Endothelial cell of umbilical vein (primary cell): ENCODE measurements around the gene ARF1. TPM values are rescaled to one million over a fixed set of nuclear protein-coding genes. Genes with fewer than 3 reads are reported as not detected.

Source experiments
- BruUV-seq: library from RNA; stranded (reverse); fragments of 400-500 nt; replicated peaks from 2 replicates; lab custom pipeline; 2021; lab: Mats Ljungman, UMichigan
- CTCF ChIA-PET: fragments of 300-600, 350-600 bp; sonication (Branson Sonifier 250); formaldehyde crosslinking; loops from one replicate; lab custom pipeline; 2021; ENCODE audit warnings: antibody characterized with exemption, inconsistent platforms; lab: Charles Lee
- POLR2A ChIA-PET: fragments of 300-600, 350-600 bp; sonication (Branson Sonifier 250); formaldehyde crosslinking; loops from one replicate; lab custom pipeline; 2021; ENCODE audit warnings: antibody characterized with exemption, inconsistent platforms; lab: Charles Lee
- DNase-seq: peaks from one replicate; pipeline ENCODE4 v3.0.0-alpha.2; 2011; ENCODE audit warnings: low read depth, low spot score
- FAIRE-seq: peaks from 2 replicates; lab custom pipeline; 2011; peaks lifted over from hg19 to GRCh38; lab: Jason Lieb, UNC
- H2AFZ ChIP-seq: 2 replicates; pipeline ENCODE4 v1.6.0; 2012; ENCODE audit warnings: low read depth, low read length, control low read depth, inconsistent platforms
- H3K27ac ChIP-seq: 2 replicates; pipeline ENCODE4 v1.5.1; 2011; ENCODE audit warnings: low read depth, mild to moderate bottlenecking, control low read depth, low read length, moderate library complexity; ENCODE audit not compliant: insufficient read depth
- H3K27me3 ChIP-seq, 2 experiments: 2 replicates each; pipeline versions ENCODE4 v1.6.0 to v1.6.1; 2011; ENCODE audit warnings: low read length in 2 of 2, mixed read lengths in 1 of 2; ENCODE audit not compliant: control insufficient read depth in 2 of 2, insufficient read depth in 2 of 2
- H3K36me3 ChIP-seq, 2 experiments: 2 replicates in 1 of 2; 3 replicates in 1 of 2; pipeline ENCODE4 v1.5.1; 2011; ENCODE audit warnings: low read length in 2 of 2, mild to moderate bottlenecking in 1 of 2, moderate library complexity in 1 of 2; ENCODE audit not compliant: control insufficient read depth in 2 of 2, insufficient read depth in 2 of 2; ENCODE audit errors: extremely low read depth in 1 of 2
- H3K4me1 ChIP-seq: 3 replicates; pipeline ENCODE4 v1.5.1; 2011; ENCODE audit warnings: mild to moderate bottlenecking, low read length; ENCODE audit not compliant: control insufficient read depth, insufficient read depth; ENCODE audit errors: extremely low read depth
- H3K4me2 ChIP-seq: 2 replicates; pipeline ENCODE4 v1.6.1; 2011; ENCODE audit warnings: low read length, control low read depth, mixed read lengths; ENCODE audit not compliant: insufficient read depth
- H3K4me3 ChIP-seq, 3 experiments: fragments of 200-600 bp in 1 of 3; sonication (generic), shearing (Covaris generic) in 1 of 3; replicated peaks in 1 of 3; 2 replicates each; pipeline ENCODE4 v1.5.1; 2011 to 2016; ENCODE audit warnings: control low read depth in 3 of 3, low read length in 3 of 3, mild to moderate bottlenecking in 2 of 3, inconsistent platforms in 1 of 3, low read depth in 1 of 3, moderate library complexity in 1 of 3; ENCODE audit not compliant: insufficient read depth in 1 of 3
- H3K79me2 ChIP-seq: 2 replicates; pipeline ENCODE4 v1.6.0; 2012; ENCODE audit warnings: low read length, inconsistent platforms; ENCODE audit not compliant: control insufficient read depth, insufficient read depth
- H3K9ac ChIP-seq: replicated peaks from 2 replicates; pipeline ENCODE3; 2011; ENCODE audit warnings: low read length, control low read depth; ENCODE audit not compliant: insufficient read depth; ENCODE audit errors: extremely low read depth
- H3K9me1 ChIP-seq: replicated peaks from 3 replicates; pipeline ENCODE4 v1.6.0; 2011; ENCODE audit warnings: mild to moderate bottlenecking, low read length; ENCODE audit not compliant: control insufficient read depth, insufficient read depth; ENCODE audit errors: extremely low read depth
- H3K9me3 ChIP-seq: replicated peaks from 2 replicates; pipeline ENCODE4 v1.5.1; 2012; ENCODE audit warnings: low read length, inconsistent platforms; ENCODE audit not compliant: control insufficient read depth, insufficient read depth
- H4K20me1 ChIP-seq: replicated peaks from 2 replicates; pipeline ENCODE3; 2011; ENCODE audit warnings: mild to moderate bottlenecking, low read length; ENCODE audit not compliant: control insufficient read depth, insufficient read depth; ENCODE audit errors: extremely low read depth
- JUN ChIP-seq: IDR thresholded peaks from 2 replicates; pipeline ENCODE4 v1.6.1; 2011; ENCODE audit warnings: borderline replicate concordance, low read depth; ENCODE audit not compliant: insufficient read length, insufficient read depth
- dilution Hi-C: fragments of 300-500 bp; cut with MboI; formaldehyde crosslinking; loops from one replicate; pipeline ENCODE4 v1.15.0; 2019; ENCODE audit warnings: low sequenced_read_pairs; ENCODE audit not compliant: extremely low pct_ligation_motif_present
- intact Hi-C: fragments of 100-400 bp; cut with micrococcal nuclease; formaldehyde crosslinking; loops from one replicate; pipeline ENCODE4 v1.10.0; 2022
- polyA plus RNA-seq, 4 experiments: library from polyadenylated mRNA; depleted of rRNA in 3 of 4; stranded (reverse) in 3 of 4; unstranded in 1 of 4; fragments of >200 nt; gene quantifications; 2 replicates each; pipeline versions ENCODE4 v1.2.1 to v1.2.3, GENCODE V29; 2011 to 2012; ENCODE audit warnings: missing spikeins in 1 of 4
- total RNA-seq: library from RNA; stranded (reverse); gene quantifications from 2 replicates; pipeline ENCODE4 v1.2.3, GENCODE V29; 2021
- TF ChIP-seq, protein P1 (sequence below), 2 donors: IDR thresholded peaks; 1 replicate in 1 of 2; 2 replicates in 1 of 2; pipeline ENCODE4 v1.5.1; 2011; ENCODE audit warnings: low read length in 2 of 2, mild to moderate bottlenecking in 2 of 2, moderate library complexity in 2 of 2, control low read depth in 1 of 2, inconsistent platforms in 1 of 2, low read depth in 1 of 2; ENCODE audit not compliant: insufficient read depth in 1 of 2; ENCODE audit errors: extremely low read depth in 1 of 2

ARF1 gene
- total and polyA plus RNA-seq, 2 donors (not counting 3 experiments of a cell fraction or from before 2014, with no cell fraction given) = 499 to 844 TPM

DNA sequence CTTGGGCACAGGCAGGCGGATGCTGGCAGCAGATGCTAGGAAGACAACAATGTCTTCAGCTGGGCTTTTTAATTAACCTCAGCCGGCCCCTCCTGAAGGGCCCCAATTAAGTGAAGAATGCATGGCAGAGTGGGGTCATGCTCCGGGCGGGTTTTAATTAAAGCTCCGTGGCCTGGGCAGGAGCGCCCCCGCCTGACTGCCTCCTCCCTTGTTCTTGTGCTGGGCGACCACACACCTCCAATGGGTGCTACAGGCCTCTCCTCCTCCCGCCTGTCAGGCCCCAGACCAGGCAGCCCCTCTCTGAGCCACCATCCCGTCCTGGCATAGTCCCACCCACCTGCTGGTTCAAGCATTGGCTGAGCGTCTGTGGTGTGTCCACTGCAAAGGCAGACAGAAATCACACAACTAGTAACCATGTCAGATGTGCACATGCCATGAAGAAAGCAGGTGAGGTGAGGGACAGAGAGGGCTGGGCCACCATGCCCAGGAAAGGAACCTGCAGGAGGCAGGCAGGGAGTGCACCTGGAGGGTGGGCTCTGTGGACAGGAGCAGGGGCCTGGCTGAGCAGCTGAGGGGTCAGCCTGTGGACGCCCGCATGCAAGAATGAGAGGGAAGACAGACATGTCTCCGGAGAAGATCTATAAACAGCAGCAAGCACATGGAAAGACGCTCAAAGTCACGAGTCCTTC is 8.5 kb upstream of the ARF1 start:
- Histone ChIP-seq H4K20me1 (no peaks in the 10 kb centered on the region), H3K79me2 (no peaks in the 10 kb centered on the region), H3K4me3 (no peak overlapping the region), H3K4me1 (no peaks in the 10 kb centered on the region), H3K27ac (no peak overlapping the region), H3K9ac (no peak overlapping the region), H3K4me2 (no peak overlapping the region), H3K9me3 (no peaks in the 10 kb centered on the region), H3K36me3 (no peaks in the 10 kb centered on the region), H2AFZ (no peak overlapping the region), H3K27me3 (peaks cover 0 to 2% of the 10 kb centered on the region in 2 experiments), H3K9me1 (no peaks in the 10 kb centered on the region)
- no peak for TF ChIP-seq JUN
- TF ChIP-seq, protein P1, sequence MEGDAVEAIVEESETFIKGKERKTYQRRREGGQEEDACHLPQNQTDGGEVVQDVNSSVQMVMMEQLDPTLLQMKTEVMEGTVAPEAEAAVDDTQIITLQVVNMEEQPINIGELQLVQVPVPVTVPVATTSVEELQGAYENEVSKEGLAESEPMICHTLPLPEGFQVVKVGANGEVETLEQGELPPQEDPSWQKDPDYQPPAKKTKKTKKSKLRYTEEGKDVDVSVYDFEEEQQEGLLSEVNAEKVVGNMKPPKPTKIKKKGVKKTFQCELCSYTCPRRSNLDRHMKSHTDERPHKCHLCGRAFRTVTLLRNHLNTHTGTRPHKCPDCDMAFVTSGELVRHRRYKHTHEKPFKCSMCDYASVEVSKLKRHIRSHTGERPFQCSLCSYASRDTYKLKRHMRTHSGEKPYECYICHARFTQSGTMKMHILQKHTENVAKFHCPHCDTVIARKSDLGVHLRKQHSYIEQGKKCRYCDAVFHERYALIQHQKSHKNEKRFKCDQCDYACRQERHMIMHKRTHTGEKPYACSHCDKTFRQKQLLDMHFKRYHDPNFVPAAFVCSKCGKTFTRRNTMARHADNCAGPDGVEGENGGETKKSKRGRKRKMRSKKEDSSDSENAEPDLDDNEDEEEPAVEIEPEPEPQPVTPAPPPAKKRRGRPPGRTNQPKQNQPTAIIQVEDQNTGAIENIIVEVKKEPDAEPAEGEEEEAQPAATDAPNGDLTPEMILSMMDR (IDR thresholded peaks at IDR 0.05; ENCODE audit: extremely low read depth in 1 of 2, insufficient read depth in 1 of 2, low read depth in 1 of 2, low read length in 2 of 2) = peak in 1 of 2 donors; percentile 14
- POLR2A ChIA-PET = no interaction called here
- intact Hi-C loops = loop anchor here (5.0 kb wide), 2 partner anchors 77 to 312 kb away; no protein-coding TSS in a partner anchor
- CTCF ChIA-PET = interaction anchor here (0.9 to 1.7 kb wide), 5 partner anchors 8 to 312 kb away, joined by 3 to 24 read pairs (median 4); partner anchors contain the start of gene ARF1
- dilution Hi-C loops = no loop called here
- DNase-seq (no peak), FAIRE-seq (no peak)
- no TSS peak for BruUV-seq
